ENCODE measurements around the gene KCMF1. TPM values are rescaled to one million over a fixed set of nuclear protein-coding genes. Genes with fewer than 3 reads are reported as not detected.
A peak's percentile ranks its signal among the peaks of the same experiment; 100 is the strongest.

KCMF1 gene
- total and polyA plus RNA-seq, 2 experiments from 2014 or later: 50.8 to 63.0 TPM

GRCh38 chr2:84953535-84953934 is 17.4 kb upstream of the KCMF1 start:
- no peak overlapping the region for H3K4me2 ChIP-seq
- no peak for DNase-seq (ENCODE audit: low spot score)
- no peak overlapping the region for H2AFZ ChIP-seq
- no peak overlapping the region for H3K4me3 ChIP-seq
- WGBS (ENCODE audit: low lambda C conversion rate, missing lambda C conversion rate): 90% methylated on average over 3 of the region's 3 CpGs
- H3K36me3 ChIP-seq (replicated peaks; ENCODE audit: insufficient read depth, low read depth): no peaks in the 10 kb centered on the region
- no peaks in the 10 kb centered on the region for H3K9me3 ChIP-seq (ENCODE audit: low read depth)
- H3K4me1 ChIP-seq (ENCODE audit: insufficient read depth): peaks cover 11% of the 10 kb centered on the region
- H3K27me3 ChIP-seq: no peaks in the 10 kb centered on the region
- TF ChIP-seq EZH2phosphoT487 (IDR thresholded peaks at IDR 0.05; ENCODE audit: low read depth, severe bottlenecking, unreplicated experiment): no peak
- no peaks in the 10 kb centered on the region for H3K79me2 ChIP-seq
- H4K20me1 ChIP-seq (ENCODE audit: insufficient read depth, poor library complexity, severe bottlenecking): no peaks in the 10 kb centered on the region
- H3K9me2 ChIP-seq (replicated peaks; ENCODE audit: insufficient read depth): no peaks in the 10 kb centered on the region
- H3K27ac ChIP-seq: no peak overlapping the region

- Histone ChIP-seq H4K20me1 (ENCODE audit: insufficient read depth, poor library complexity, severe bottlenecking) (no peaks in the 10 kb centered on the region), H3K27me3 (no peaks in the 10 kb centered on the region), H2AFZ (no peak overlapping the region), H3K27ac (no peak overlapping the region), H3K4me2 (no peak overlapping the region), H3K79me2 (no peaks in the 10 kb centered on the region), H3K9me3 (ENCODE audit: low read depth) (no peaks in the 10 kb centered on the region), H3K36me3 (replicated peaks; ENCODE audit: insufficient read depth, low read depth) (no peaks in the 10 kb centered on the region), H3K4me1 (ENCODE audit: insufficient read depth) (peaks cover 17% of the 10 kb centered on the region), H3K4me3 (no peak overlapping the region), H3K9me2 (replicated peaks; ENCODE audit: insufficient read depth) (no peaks in the 10 kb centered on the region)
- TF ChIP-seq CTCF (IDR thresholded peaks at IDR 0.05; ENCODE audit: poor library complexity): no peak
- TF ChIP-seq EZH2 (IDR thresholded peaks at IDR 0.05; ENCODE audit: borderline replicate concordance): no peak
- TF ChIP-seq EZH2phosphoT487 (IDR thresholded peaks at IDR 0.05; ENCODE audit: low read depth, severe bottlenecking, unreplicated experiment): no peak
- no peak for DNase-seq (ENCODE audit: low spot score)
- WGBS (ENCODE audit: low lambda C conversion rate, missing lambda C conversion rate): 92% methylated on average over 6 of the region's 6 CpGs
Measured at GRCh38 chr2:84954329-84954728, 16.6 kb upstream of the KCMF1 start.

- whole genome bisulfite sequencing (ENCODE audit: low lambda C conversion rate, missing lambda C conversion rate): 95% methylated on average over 12 of the region's 12 CpGs
- H3K27ac ChIP-seq: no peak overlapping the region
Measured at GRCh38 chr2:84956334-84957297, 14.3 kb upstream of the KCMF1 start.

More at GRCh38 chr2:84956334-84957297, 14.3 kb upstream of the KCMF1 start:
- H3K4me2 ChIP-seq: peak overlapping the region; percentile 33
- peaks cover 3% of the 10 kb centered on the region for H3K79me2 ChIP-seq
- no peaks in the 10 kb centered on the region for H4K20me1 ChIP-seq (ENCODE audit: insufficient read depth, poor library complexity, severe bottlenecking)
- H2AFZ ChIP-seq: no peak overlapping the region
- no peaks in the 10 kb centered on the region for H3K9me2 ChIP-seq (replicated peaks; ENCODE audit: insufficient read depth)
- no peaks in the 10 kb centered on the region for H3K36me3 ChIP-seq (replicated peaks; ENCODE audit: insufficient read depth, low read depth)
- peaks cover 26% of the 10 kb centered on the region for H3K4me1 ChIP-seq (ENCODE audit: insufficient read depth)
- TF ChIP-seq EZH2phosphoT487 (IDR thresholded peaks at IDR 0.05; ENCODE audit: low read depth, severe bottlenecking, unreplicated experiment) (no peak), EZH2 (IDR thresholded peaks at IDR 0.05; ENCODE audit: borderline replicate concordance) (no peak), CTCF (IDR thresholded peaks at IDR 0.05; ENCODE audit: poor library complexity) (no peak)
- DNase-seq (ENCODE audit: low spot score): no peak
- H3K4me3 ChIP-seq: no peak overlapping the region
- no peaks in the 10 kb centered on the region for H3K9me3 ChIP-seq (ENCODE audit: low read depth)
- no peaks in the 10 kb centered on the region for H3K27me3 ChIP-seq

Measured in hepatocyte (in vitro differentiated cells).